Measurements from ENCODE around the gene CHKB. TPM values are rescaled to one million over a fixed set of nuclear protein-coding genes. Genes with fewer than 3 reads are reported as not detected.
"Not testable (repeated sequence)": the region's sequence is repeated elsewhere in the genome, so short reads cannot be mapped to it uniquely, and the experiment has no call there.

The CHKB gene
- total RNA-seq, 1 donor from 2014 or later = 27.5 TPM

- DNase-seq (ENCODE audit: low read depth, low spot score) = no peak
Observed at GRCh38 chr22:50612168-50612527, 29.5 kb upstream of the CHKB start.

GRCh38 chr22:50611341-50612060 lies 28.9 kb upstream of the CHKB start:
- DNase-seq (ENCODE audit: low read depth, low spot score) = no peak

GRCh38 chr22:50610581-50610980 lies 27.9 kb upstream of the CHKB start:
- no peak for DNase-seq (ENCODE audit: low read depth, low spot score)

- DNase-seq (ENCODE audit: low read depth, low spot score) = no peak
Observed at GRCh38 chr22:50610041-50610451, 27.4 kb upstream of the CHKB start.

GRCh38 chr22:50609599-50609998 lies 26.9 kb upstream of the CHKB start:
- no peak for DNase-seq (ENCODE audit: low read depth, low spot score)

- no peak for DNase-seq (ENCODE audit: low read depth, low spot score)
Observed at GRCh38 chr22:50608996-50609395, 26.3 kb upstream of the CHKB start.

GRCh38 chr22:50608058-50608840 lies 25.6 kb upstream of the CHKB start:
- DNase-seq (ENCODE audit: low read depth, low spot score) = not testable (repeated sequence)

- no peak for DNase-seq (ENCODE audit: low read depth, low spot score)
Observed at GRCh38 chr22:50607659-50608020, 25.0 kb upstream of the CHKB start.

GRCh38 chr22:50606946-50607658 lies 24.5 kb upstream of the CHKB start:
- no peak for DNase-seq (ENCODE audit: low read depth, low spot score)

GRCh38 chr22:50606165-50606945 lies 23.7 kb upstream of the CHKB start:
- no peak for DNase-seq (ENCODE audit: low read depth, low spot score)

GRCh38 chr22:50605613-50606074 lies 23.0 kb upstream of the CHKB start:
- DNase-seq (ENCODE audit: low read depth, low spot score) = no peak

- no peak for DNase-seq (ENCODE audit: low read depth, low spot score)
Observed at GRCh38 chr22:50605002-50605612, 22.5 kb upstream of the CHKB start.

GRCh38 chr22:50604256-50605001 lies 21.8 kb upstream of the CHKB start:
- no peak for DNase-seq (ENCODE audit: low read depth, low spot score)

GRCh38 chr22:50603511-50604255 lies 21.0 kb upstream of the CHKB start:
- DNase-seq (ENCODE audit: low read depth, low spot score) = no peak

- DNase-seq (ENCODE audit: low read depth, low spot score) = no peak
Observed at GRCh38 chr22:50602338-50602700, 19.7 kb upstream of the CHKB start.

- no peak for DNase-seq (ENCODE audit: low read depth, low spot score)
Observed at GRCh38 chr22:50601669-50602337, 19.2 kb upstream of the CHKB start.

- DNase-seq (ENCODE audit: low read depth, low spot score) = no peak
Observed at GRCh38 chr22:50600967-50601668, 18.5 kb upstream of the CHKB start.

- no peak for DNase-seq (ENCODE audit: low read depth, low spot score)
Observed at GRCh38 chr22:50600538-50600937, 17.9 kb upstream of the CHKB start, which contains the start of gene MAPK8IP2. MAPK8IP2 (plus strand) TSS chr22:50600793; CDS start chr22:50600819, 26 bp downstream.
